Hematopoietic multipotent progenitor cell treated with erythropoietin and hydrocortisone succinate and interleukin-3 and kit ligand, for 17 days (in vitro differentiated cells): ENCODE results near the gene MED23.
"Not testable (repeated sequence)": the region's sequence is repeated elsewhere in the genome, so short reads cannot be mapped to it uniquely, and the experiment has no call there.

Source experiments
- DNase-seq: peaks from one replicate; pipeline ENCODE4 v3.0.0-alpha.2; 2015; ENCODE audit warnings: low spot score

The MED23 gene

DNA sequence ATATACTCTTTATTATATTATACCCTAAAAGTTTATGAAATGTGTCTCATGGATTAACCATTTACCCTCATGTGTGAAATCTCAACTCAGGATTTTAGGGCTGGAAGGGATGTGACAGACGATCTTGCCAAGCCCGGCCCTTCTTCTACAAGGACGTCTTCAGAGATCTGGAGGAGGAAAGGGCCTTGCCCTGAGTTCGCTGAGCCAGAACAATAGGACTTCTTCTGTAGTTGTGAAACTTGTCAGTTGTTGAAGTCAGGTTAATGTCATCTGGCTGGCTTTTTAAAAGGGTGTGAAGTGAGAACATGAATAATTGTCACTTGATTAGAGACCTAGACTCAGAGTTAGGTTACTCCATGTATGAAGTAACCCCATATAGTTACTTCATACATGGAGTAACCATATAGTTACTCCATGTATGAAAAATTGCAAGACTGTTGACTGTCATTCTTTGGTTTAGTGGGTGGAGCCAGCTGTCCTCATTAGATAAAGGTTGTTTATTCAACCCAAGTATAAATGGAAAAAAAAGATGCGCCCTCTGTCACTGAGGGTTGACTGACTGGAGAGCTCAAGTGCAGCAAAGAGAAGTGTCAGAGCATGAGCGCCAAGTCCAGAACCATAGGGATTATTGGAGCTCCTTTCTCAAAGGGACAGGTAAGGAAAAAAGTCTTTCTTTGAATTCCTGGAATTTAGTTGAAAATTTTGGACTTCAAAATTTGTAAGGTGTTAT is 55.2 kb downstream of the MED23 start, which contains the start of gene ARG1:
Gene ARG1 (plus strand): TSS at position 541 of the 730 bp plus-strand sequence. CDS start 57 bp downstream, at position 598.
- peak; percentile 76 for DNase-seq

GRCh38 chr6:131568726-131569125 is 59.3 kb downstream of the MED23 start:
- DNase-seq = no peak

GRCh38 chr6:131565056-131565455 is 63.0 kb downstream of the MED23 start:
- DNase-seq = no peak

- no peak for DNase-seq
These were observed 65.9 kb downstream of the MED23 start for GRCh38 chr6:131561925-131562707.

GRCh38 chr6:131558922-131559321 is 69.1 kb downstream of the MED23 start:
- no peak for DNase-seq

GRCh38 chr6:131555992-131556391 is 72.0 kb downstream of the MED23 start:
- no peak for DNase-seq

GRCh38 chr6:131552572-131552971 is 75.5 kb downstream of the MED23 start:
- DNase-seq = no peak

GRCh38 chr6:131551902-131552301 is 76.1 kb downstream of the MED23 start:
- no peak for DNase-seq

GRCh38 chr6:131549811-131550210 is 78.2 kb downstream of the MED23 start:
- DNase-seq = no peak

DNA sequence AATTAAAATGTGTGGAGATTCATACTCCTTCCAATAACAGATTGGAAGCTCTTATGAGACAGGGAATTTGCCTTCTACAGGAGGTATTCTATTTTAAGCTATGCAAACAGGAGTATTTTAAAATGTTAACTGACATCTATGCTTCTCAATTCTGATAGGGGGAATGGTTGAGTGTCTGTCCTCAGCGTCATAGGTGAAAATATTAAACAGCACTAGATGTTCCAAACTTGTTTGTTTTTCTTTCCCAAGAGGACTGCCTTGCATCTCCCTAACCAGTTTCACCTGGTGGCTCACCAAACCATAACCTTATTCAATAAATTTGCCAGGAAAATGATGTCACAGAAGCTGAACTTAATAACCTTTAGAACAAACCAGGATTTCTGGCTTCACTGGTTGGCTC is 79.6 kb downstream of the MED23 start:
- DNase-seq = no peak

GRCh38 chr6:131547488-131547887 is 80.6 kb downstream of the MED23 start:
- no peak for DNase-seq

- no peak for DNase-seq
These were observed 82.7 kb downstream of the MED23 start for GRCh38 chr6:131545317-131545716.

DNA sequence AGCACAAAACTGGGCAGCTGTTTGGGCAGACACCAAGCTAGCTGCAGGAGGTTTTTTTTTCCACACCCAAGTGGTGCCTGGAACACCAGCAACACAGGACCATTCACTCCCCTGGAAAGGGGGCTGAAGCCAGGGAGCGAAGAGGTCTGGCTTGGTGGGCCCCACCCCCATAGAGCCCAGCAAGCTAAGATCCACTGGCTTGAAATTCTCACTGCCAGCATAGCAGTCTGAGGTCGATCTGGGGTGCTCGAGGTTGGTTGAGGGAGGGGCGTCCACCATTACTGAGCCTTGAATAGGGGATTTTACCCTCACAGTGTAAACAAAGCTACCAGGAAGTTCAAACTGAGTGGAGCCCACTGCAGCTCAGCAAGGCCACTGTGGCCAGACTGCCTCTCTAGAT is 89.4 kb downstream of the MED23 start:
- not testable (repeated sequence) for DNase-seq

- no peak for DNase-seq
These were observed 95.4 kb downstream of the MED23 start for GRCh38 chr6:131532580-131533039.

- not testable (repeated sequence) for DNase-seq
These were observed 96.4 kb downstream of the MED23 start for GRCh38 chr6:131531681-131532080.

DNA sequence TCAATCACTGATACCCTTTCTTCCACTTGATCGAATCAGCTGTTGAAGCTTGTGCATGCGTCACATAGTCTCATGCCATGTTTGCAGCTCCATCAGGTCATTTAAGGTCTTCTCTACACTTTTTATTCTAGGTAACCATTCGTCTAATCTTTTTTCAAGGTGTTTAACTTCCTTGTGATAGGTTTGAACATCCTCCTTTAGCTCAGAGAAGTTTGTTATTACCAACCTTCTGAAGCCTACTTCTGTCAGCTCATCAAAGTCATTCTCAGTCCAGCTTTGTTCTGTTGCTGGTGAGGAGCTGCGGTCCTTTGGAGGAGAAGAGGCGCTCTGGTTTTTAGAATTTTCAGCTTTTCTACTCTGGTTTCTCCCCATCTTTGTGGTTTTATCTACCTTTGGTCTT is 97.1 kb downstream of the MED23 start:
- not testable (repeated sequence) for DNase-seq

DNA sequence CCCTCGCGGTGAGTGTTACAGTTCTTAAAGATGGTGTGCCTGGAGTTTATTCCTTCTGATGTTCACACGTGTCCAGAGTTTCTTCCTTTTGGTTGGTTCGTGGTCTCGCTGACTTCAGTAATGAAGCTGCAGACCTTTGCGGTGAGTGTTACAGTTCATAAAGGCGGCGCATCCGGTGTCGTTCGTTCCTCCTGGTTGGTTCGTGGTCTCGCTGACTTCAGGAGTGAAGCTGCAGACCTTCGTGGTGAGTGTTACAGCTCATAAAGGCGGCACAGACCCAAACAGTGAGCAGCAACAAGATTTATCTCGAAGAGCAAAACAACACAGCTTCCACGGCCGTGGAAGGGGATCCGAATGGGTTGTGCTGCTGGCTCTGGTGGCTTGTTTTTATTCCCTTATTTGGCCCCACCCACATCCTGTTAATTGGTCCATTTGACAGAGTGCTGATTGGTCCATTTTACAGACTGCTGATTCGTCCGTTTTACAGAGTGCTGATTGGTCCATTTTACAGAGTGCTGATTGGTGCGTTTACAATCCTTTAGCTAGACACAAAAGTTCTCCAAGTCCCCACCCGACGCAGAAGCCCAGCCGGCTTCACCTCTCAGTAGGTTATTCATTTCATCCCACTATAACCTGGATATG is 103.2 kb downstream of the MED23 start:
- DNase-seq = no peak

- DNase-seq = no peak
These were observed 103.9 kb downstream of the MED23 start for GRCh38 chr6:131523988-131524673.
